Lower leg skin (tissue), 3 donors: ENCODE data around the gene PKD1.

Source experiments
- POLR2A ChIP-seq, 2 donors: fragments of 450-650 bp; IDR thresholded peaks; one replicate each; pipeline ENCODE4 v1.6.1; 2016 to 2017; ENCODE audit warnings: antibody characterized with exemption in 2 of 2, mild to moderate bottlenecking in 1 of 2, moderate library complexity in 1 of 2
- TF ChIP-seq, protein P1 (sequence below), 3 donors: fragments of 450-650 bp; IDR thresholded peaks; one replicate each; pipeline ENCODE4 v1.5.1; 2016; ENCODE audit warnings: antibody characterized with exemption in 3 of 3, mild to moderate bottlenecking in 3 of 3, moderate library complexity in 2 of 3

DNA sequence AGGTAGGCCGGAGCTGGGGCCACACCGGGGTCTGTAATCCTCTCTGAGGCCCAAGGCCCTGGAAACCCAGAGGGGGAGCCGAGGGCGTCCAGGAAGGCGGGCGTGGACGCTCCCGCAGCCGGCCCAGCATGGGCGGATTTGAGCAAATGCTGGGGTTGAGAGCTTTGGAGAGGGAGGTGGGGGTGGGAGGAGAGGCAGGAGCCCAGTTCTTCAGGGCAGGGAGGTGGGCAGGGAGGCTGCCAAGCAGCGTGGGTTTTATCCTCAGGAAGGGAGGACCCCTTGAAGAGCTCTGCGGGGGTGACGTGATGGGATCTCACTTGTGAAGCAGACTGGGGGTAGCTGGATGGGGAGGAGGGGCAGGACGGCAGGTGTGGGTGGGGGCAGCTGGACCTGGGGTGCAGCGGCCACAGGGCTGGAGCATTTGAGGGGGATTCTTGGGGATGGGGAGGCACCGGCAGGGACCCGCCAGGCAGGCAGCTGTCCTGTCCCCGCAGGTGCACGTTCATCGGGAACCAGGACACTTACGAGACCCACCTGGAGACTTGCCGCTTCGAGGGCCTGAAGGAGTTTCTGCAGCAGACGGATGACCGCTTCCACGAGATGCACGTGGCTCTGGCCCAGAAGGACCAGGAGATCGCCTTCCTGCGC is 37.1 kb upstream of the PKD1 start:
- TF ChIP-seq, protein P1, sequence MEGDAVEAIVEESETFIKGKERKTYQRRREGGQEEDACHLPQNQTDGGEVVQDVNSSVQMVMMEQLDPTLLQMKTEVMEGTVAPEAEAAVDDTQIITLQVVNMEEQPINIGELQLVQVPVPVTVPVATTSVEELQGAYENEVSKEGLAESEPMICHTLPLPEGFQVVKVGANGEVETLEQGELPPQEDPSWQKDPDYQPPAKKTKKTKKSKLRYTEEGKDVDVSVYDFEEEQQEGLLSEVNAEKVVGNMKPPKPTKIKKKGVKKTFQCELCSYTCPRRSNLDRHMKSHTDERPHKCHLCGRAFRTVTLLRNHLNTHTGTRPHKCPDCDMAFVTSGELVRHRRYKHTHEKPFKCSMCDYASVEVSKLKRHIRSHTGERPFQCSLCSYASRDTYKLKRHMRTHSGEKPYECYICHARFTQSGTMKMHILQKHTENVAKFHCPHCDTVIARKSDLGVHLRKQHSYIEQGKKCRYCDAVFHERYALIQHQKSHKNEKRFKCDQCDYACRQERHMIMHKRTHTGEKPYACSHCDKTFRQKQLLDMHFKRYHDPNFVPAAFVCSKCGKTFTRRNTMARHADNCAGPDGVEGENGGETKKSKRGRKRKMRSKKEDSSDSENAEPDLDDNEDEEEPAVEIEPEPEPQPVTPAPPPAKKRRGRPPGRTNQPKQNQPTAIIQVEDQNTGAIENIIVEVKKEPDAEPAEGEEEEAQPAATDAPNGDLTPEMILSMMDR (IDR thresholded peaks at IDR 0.05), result no peak
- no peak for TF ChIP-seq POLR2A (IDR thresholded peaks at IDR 0.05)
